Measurements from ENCODE around the gene SSU72.

GRCh38 chr1:1582585-1583346 lies 8.1 kb upstream of the SSU72 start:
- TF ChIP-seq CTCF (optimal IDR thresholded peaks at IDR 0.05 in 1 of 3, IDR thresholded peaks at IDR 0.05 in 1 of 3, conservative IDR thresholded peaks at IDR 0.05 in 1 of 3; ENCODE audit: extremely low read depth in 1 of 3, insufficient read depth in 2 of 3, low read length in 3 of 3) (no peak), EZH2 (IDR thresholded peaks at IDR 0.05; ENCODE audit: low read length) (no peak)

Measured in keratinocyte (primary cell).